ENCODE measurements around the gene KCNIP4.
"Not testable (repeated sequence)": the region's sequence is repeated elsewhere in the genome, so short reads cannot be mapped to it uniquely, and the experiment has no call there.

KCNIP4 gene

DNA sequence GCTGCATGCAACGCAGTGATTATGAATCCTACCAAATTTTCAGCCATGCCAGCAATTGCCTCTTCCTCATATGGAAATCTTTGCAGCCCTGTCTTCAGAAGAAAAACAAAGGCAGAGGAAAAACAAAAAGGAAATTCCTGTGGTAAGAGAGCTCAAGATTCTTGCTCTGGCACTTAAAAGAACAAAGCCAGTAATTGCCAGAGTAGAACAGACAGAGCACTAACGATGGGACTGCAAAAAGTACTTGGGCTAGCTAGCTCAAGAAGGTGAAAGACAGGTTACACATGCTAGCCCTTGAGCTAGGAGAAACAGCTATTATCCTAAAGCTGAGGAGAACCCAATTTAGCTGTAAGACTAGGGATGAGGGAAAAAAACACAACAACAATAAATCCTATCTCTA is 582.3 kb downstream of the KCNIP4 start:
- DNase-seq (ENCODE audit: low read depth) = no peak

GRCh38 chr4:21363701-21364100 is 584.9 kb downstream of the KCNIP4 start:
- no peak for DNase-seq (ENCODE audit: low read depth)

GRCh38 chr4:21352354-21352753 is 596.2 kb downstream of the KCNIP4 start:
- not testable (repeated sequence) for DNase-seq (ENCODE audit: low read depth)

GRCh38 chr4:21347142-21347541 is 601.4 kb downstream of the KCNIP4 start:
- DNase-seq (ENCODE audit: low read depth) = no peak

- DNase-seq (ENCODE audit: low read depth) = no peak
These were observed 620.4 kb downstream of the KCNIP4 start for GRCh38 chr4:21327976-21328700.

GRCh38 chr4:21320034-21320433 is 628.5 kb downstream of the KCNIP4 start:
- no peak for DNase-seq (ENCODE audit: low read depth)

DNA sequence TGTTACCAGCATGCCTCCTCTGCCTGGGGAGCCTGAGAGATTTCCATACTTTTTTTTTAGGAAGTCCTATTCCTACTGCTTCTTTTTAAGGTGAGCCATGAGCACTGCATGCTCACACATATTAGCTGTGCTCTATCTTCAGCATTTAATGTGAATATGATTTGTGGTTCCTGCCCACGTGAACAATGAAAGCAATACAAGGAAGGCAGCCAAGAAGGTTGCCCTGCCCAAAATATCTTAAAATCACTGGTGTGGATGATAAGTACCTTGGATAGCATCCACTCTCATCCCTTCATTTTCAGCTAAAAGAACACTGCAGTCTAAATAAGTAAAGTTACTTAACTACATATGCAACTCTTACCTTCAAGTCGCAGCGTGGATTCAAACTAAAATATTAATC is 640.9 kb downstream of the KCNIP4 start:
- DNase-seq (ENCODE audit: low read depth) = no peak

DNA sequence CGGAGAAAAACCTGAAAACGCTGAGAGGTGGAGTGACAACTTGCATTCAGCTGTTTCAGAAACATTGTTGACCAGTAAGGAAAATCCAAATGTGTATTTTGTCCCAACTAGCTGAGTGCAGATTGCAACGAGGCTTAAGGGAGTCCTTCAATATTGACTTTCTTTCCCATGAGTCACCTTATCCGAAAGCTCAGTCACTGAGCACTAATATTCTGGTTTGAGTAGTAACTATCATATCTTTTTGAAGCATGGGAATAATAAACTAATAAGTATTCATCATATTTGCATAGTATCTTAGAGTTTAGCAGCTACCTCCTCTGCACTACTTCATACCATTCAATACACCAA is 644.1 kb downstream of the KCNIP4 start:
- no peak for DNase-seq (ENCODE audit: low read depth)

GRCh38 chr4:21290562-21290961 is 658.0 kb downstream of the KCNIP4 start:
- DNase-seq (ENCODE audit: low read depth) = no peak

DNA sequence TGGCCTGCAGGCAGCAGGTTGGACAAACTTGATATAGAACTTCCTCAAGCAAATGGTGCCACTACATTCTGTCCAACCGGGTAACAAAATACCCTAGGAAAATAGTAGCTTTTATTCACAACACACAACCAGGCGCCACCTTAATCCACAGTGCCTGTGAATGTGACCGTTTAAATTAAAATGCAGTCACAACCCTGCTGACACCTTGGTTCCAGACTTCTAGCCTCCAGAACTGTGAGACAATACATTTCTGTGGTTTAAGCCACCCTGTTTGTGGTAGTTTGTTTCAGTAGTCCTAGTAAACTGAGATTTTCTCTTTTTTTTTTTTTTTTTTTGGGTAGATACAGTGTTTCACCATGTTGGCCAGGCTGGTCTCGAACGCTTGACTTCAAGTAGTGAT is 672.5 kb downstream of the KCNIP4 start:
- DNase-seq (ENCODE audit: low read depth) = no peak

- no peak for DNase-seq (ENCODE audit: low read depth)
These were observed 677.0 kb downstream of the KCNIP4 start for GRCh38 chr4:21271439-21272052.

GRCh38 chr4:21248331-21248730 is 700.2 kb downstream of the KCNIP4 start:
- DNase-seq (ENCODE audit: low read depth) = no peak

GRCh38 chr4:21242163-21242562 is 706.4 kb downstream of the KCNIP4 start:
- no peak for DNase-seq (ENCODE audit: low read depth)

DNA sequence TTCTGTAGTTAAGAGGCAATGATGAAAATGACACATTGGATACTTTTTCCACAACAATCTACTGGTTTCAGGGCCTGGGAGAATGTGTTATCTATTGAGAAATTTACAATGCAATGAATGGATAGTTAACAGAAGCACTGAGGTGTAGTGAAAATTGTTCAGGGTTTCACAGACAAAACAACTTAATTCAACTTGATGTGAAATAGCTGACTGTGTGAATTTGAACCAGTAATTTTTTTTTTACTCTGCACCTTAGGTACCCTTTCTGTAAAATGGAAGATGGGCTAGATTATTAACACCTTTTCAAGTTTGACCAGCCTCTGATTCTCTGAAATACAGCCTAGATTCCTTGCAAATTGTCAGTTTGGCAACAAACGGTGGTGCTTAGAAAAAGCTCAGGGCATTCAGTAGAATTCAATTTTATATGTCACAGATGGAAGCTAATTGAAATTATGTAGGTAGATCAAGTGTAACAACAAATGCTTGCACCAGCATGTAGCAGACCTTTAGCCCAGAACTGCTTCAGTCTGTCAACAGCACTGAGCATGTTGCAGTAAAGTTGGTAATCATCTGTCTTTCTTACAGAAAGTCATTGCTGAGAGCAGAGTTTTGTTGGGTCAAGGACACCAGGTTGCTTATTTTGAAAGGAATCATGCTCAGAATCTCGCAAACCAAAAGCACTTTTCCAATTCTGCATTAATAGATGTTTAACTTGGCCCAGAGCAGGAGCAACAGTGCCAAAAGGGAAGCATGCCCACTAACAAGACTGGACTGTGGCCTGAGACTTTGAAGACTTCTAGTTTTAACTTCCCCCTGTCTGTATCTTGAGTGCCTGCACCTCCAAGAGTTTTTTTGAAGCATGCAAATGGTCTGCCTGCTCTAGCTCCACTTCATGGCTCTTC is 721.7 kb downstream of the KCNIP4 start:
- DNase-seq (ENCODE audit: low read depth) = no peak

GRCh38 chr4:21211846-21212245 is 736.7 kb downstream of the KCNIP4 start:
- DNase-seq (ENCODE audit: low read depth) = no peak

GRCh38 chr4:21209860-21210259 is 738.7 kb downstream of the KCNIP4 start:
- no peak for DNase-seq (ENCODE audit: low read depth)

- DNase-seq (ENCODE audit: low read depth) = no peak
These were observed 742.6 kb downstream of the KCNIP4 start for GRCh38 chr4:21205821-21206531.

DNA sequence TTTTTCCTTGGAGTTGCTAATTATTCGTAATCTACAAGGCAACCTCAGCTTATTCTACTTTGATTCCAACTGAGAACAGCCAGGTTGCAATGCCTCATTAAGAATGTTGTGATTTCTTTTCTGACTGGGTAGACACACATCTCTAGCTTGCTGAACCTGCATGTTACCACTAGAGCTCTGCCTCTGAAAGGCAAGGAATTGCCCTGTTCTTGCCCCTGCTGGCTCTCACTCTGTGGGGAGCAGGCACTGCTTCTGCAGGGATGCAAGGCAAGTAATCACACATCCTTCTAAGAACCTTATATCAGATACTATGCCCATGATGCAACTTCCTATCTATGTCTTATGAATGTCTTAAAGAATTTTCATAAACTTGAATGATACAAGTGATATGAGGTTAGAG is 745.2 kb downstream of the KCNIP4 start:
- no peak for DNase-seq (ENCODE audit: low read depth)

- no peak for DNase-seq (ENCODE audit: low read depth)
These were observed 745.6 kb downstream of the KCNIP4 start for GRCh38 chr4:21202959-21203358.

DNA sequence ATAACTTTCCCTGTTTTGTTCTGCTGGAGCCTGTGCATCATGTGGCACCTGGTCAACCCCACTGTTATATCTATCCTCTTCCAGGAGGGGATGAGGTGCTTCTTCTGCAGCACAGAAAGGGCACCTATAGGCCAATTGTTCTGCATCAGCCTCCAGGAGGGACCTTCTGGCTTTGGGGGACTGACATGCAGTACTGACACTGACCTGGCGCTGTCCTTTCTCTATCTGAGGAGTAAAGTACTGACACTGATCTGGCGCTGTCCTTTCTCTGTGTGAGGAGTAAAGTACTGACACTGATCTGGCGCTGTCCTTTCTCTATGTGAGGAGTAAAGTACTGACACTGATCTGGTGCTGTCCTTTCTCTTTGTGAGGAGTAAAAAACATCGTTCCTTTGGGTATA is 749.9 kb downstream of the KCNIP4 start:
- DNase-seq (ENCODE audit: low read depth) = no peak

GRCh38 chr4:21195682-21196081 is 752.9 kb downstream of the KCNIP4 start:
- DNase-seq (ENCODE audit: low read depth) = no peak

DNA sequence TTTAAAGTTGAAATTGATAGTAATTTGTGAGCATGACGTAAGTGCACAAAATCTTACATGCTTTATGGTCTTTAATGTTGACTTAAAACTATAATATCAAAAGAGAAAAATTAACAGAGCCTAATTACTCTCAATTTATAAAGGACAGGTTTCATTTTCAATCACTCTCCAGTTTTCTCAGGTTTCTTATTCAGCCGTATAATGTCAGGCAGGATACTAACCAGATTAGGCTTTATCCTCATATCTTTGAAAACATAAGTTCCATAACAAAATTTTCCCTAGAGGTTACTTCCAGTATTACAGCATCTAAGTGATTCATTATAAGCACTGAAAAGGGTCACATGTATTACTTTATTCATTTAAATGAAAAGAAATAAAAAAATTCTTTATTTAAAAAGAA is 756.2 kb downstream of the KCNIP4 start:
- no peak for DNase-seq (ENCODE audit: low read depth)

Measured in T follicular helper cell (primary cell).